ENCODE data around the gene OLFML2A.

The OLFML2A gene

DNA sequence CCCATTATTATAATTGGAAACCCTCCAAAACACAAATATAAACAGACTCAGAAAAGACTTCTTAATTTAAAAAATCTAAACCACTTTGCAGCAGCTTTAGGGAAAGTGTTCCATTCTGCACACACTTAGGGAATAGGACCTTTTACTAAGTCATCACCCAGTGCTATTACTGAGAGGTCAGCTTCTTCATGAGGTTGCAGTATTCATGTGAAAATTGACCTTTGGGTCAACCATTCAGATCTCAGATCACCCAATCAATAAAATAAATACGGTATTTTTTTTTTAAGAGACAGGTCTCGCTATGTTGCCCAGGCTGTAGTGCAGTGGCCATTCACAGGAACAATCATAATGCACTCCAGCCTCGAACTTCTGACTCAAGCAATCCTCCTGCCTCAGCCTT, 27.6 kb upstream of the OLFML2A start:
- H3K27ac Mint-ChIP-seq: no peak overlapping the region
- TF ChIP-seq, protein P1, sequence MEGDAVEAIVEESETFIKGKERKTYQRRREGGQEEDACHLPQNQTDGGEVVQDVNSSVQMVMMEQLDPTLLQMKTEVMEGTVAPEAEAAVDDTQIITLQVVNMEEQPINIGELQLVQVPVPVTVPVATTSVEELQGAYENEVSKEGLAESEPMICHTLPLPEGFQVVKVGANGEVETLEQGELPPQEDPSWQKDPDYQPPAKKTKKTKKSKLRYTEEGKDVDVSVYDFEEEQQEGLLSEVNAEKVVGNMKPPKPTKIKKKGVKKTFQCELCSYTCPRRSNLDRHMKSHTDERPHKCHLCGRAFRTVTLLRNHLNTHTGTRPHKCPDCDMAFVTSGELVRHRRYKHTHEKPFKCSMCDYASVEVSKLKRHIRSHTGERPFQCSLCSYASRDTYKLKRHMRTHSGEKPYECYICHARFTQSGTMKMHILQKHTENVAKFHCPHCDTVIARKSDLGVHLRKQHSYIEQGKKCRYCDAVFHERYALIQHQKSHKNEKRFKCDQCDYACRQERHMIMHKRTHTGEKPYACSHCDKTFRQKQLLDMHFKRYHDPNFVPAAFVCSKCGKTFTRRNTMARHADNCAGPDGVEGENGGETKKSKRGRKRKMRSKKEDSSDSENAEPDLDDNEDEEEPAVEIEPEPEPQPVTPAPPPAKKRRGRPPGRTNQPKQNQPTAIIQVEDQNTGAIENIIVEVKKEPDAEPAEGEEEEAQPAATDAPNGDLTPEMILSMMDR (IDR thresholded peaks at IDR 0.05; ENCODE audit: unreplicated experiment in 3 of 3): no peak
- no peak overlapping the region for H3K4me3 Mint-ChIP-seq
- H3K4me1 Mint-ChIP-seq: no peaks in the 10 kb centered on the region
- H3K36me3 Mint-ChIP-seq (ENCODE audit: low read depth): no peaks in the 10 kb centered on the region
- no peaks in the 10 kb centered on the region for H3K9me3 Mint-ChIP-seq
- H3K27me3 Mint-ChIP-seq (ENCODE audit: low read depth): peaks cover 2% of the 10 kb centered on the region

DNA sequence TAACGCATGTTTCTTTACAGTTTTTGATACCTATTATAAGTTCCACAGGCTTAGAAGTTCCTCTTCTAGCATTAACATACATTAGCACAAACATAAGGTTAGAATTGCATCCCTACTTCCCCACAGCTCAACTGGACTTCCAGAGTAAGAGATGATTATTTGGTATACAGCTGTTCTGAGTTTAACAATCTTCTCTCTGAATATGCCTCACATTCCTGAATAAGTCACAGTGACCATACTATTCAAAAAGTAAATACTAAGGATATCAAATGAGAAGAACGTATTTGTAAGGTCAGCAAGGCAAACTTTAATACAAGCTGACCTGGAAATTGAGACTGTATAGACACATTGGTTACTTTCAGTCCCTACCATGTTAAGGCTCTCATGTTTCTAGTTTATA, 27.2 kb upstream of the OLFML2A start:
- Mint-ChIP-seq H3K4me1 (no peaks in the 10 kb centered on the region), H3K27me3 (ENCODE audit: low read depth) (peaks cover 6% of the 10 kb centered on the region), H3K36me3 (ENCODE audit: low read depth) (no peaks in the 10 kb centered on the region), H3K4me3 (no peak overlapping the region), H3K9me3 (no peaks in the 10 kb centered on the region), H3K27ac (no peak overlapping the region)
- TF ChIP-seq, protein P1 (IDR thresholded peaks at IDR 0.05; ENCODE audit: unreplicated experiment in 3 of 3): no peak

DNA sequence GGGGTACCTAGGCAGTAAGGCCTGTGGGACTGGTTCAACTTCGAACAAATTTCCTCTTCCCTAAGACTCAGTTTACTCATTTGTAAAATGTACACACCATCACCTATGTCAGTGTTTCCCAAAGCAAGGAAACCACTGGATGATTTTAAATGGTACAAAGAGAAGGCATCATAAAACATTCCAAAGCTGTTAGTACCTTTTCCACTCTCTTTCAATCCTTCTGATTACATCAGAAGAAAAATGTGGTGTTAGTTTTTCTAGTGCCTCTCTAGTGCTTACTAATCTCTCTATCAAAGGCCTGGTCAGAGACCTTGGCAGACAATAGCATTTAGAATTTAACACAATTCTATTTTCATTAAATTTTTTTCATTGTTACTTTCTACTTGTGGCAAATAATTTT, 24.0 kb upstream of the OLFML2A start:
- no peaks in the 10 kb centered on the region for H3K9me3 Mint-ChIP-seq
- H3K4me1 Mint-ChIP-seq: peaks cover 15% of the 10 kb centered on the region
- no peaks in the 10 kb centered on the region for H3K36me3 Mint-ChIP-seq (ENCODE audit: low read depth)
- no peak overlapping the region for H3K4me3 Mint-ChIP-seq
- H3K27me3 Mint-ChIP-seq (ENCODE audit: low read depth): peaks cover 19% of the 10 kb centered on the region
- TF ChIP-seq, protein P1 (IDR thresholded peaks at IDR 0.05; ENCODE audit: unreplicated experiment in 3 of 3): no peak
- no peak overlapping the region for H3K27ac Mint-ChIP-seq

DNA sequence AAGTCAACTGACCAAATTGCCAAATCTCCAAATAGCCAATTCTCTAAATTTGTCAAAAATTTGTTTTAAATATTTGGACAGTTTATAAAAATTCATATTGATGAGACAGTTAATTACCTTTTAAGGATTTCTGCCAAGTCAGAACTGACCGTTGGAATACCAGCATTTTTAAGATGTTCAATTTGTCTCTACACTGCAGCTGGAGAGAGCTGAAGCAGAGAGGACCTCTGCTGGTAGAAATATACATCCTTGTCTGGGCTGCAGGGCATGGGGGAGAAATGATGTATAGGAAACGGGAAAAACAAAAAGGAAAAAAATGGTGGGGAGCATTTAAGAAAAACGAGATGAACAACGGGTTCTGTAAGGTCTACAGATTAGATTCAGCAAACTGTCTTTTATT, 22.6 kb upstream of the OLFML2A start:
- H3K27me3 Mint-ChIP-seq (ENCODE audit: low read depth): peaks cover 19% of the 10 kb centered on the region
- TF ChIP-seq, protein P1 (IDR thresholded peaks at IDR 0.05; ENCODE audit: unreplicated experiment in 3 of 3): peak; percentile 40 to 57 (median 50)
- peaks cover 26% of the 10 kb centered on the region for H3K4me1 Mint-ChIP-seq
- H3K4me3 Mint-ChIP-seq: no peak overlapping the region
- no peaks in the 10 kb centered on the region for H3K36me3 Mint-ChIP-seq (ENCODE audit: low read depth)
- no peak overlapping the region for H3K27ac Mint-ChIP-seq
- no peaks in the 10 kb centered on the region for H3K9me3 Mint-ChIP-seq

DNA sequence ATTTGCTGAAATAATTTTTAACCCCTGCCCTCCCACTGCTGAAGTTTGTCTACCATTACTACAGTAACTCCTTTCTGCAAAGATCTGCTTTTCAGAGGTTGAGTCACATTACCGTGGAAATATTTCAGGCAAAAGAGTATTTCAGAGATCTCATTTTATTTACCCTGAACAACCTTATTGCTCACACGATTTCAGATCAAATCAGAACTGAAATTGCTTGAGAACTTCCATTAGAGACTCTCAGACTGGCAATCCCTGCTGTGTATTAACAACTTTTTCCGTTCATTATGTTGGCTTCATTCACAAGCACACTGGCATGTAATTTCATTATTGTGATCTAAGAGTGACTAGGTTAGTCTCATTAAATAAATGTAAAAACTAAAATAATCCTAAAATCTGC, 21.9 kb upstream of the OLFML2A start:
- TF ChIP-seq, protein P1 (IDR thresholded peaks at IDR 0.05; ENCODE audit: unreplicated experiment in 3 of 3): no peak
- H3K36me3 Mint-ChIP-seq (ENCODE audit: low read depth): no peaks in the 10 kb centered on the region
- peaks cover 26% of the 10 kb centered on the region for H3K4me1 Mint-ChIP-seq
- no peaks in the 10 kb centered on the region for H3K9me3 Mint-ChIP-seq
- H3K27ac Mint-ChIP-seq: no peak overlapping the region
- no peak overlapping the region for H3K4me3 Mint-ChIP-seq
- peaks cover 19% of the 10 kb centered on the region for H3K27me3 Mint-ChIP-seq (ENCODE audit: low read depth)

DNA sequence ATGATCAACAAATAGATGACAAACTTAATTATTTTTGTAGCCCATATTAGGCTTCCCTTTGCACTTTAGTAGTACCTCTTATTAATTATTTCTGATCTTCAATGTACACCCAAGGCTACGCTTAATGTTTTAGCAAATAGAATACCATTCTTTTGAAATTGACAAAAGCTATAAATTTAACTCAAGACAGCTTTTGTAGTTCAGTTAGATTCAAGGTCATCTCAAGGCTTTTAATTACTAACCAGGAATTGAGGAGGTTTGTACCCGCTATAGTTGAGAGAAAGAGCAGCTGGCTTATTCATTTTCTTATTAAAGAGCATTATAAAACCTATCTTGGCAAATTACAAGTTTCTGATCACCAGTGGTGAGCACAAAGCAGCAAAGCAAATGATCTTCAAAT, 20.9 kb upstream of the OLFML2A start:
- Mint-ChIP-seq H3K27ac (no peak overlapping the region), H3K4me1 (peaks cover 26% of the 10 kb centered on the region), H3K27me3 (ENCODE audit: low read depth) (peaks cover 19% of the 10 kb centered on the region), H3K9me3 (no peaks in the 10 kb centered on the region), H3K4me3 (no peak overlapping the region), H3K36me3 (ENCODE audit: low read depth) (no peaks in the 10 kb centered on the region)
- TF ChIP-seq, protein P1 (IDR thresholded peaks at IDR 0.05; ENCODE audit: unreplicated experiment in 3 of 3): no peak
